ACC112 (cell line): Measurements from ENCODE around the gene CYP27A1.

ENCODE experiments used
- H2AFZ ChIP-seq: fragments of 200-600 bp; sonication (generic); one replicate; pipeline ENCODE4 v1.6.0; 2017; ENCODE audit warnings: antibody characterized with exemption, low read length; ENCODE audit not compliant: unreplicated experiment
- H3K27ac ChIP-seq: fragments of 200-600 bp; sonication (generic); 2 replicates; pipeline ENCODE4 v1.5.1; 2014; ENCODE audit warnings: low read depth, mild to moderate bottlenecking, antibody characterized with exemption, low read length, moderate library complexity
- H3K27me3 ChIP-seq: fragments of 200-600 bp; sonication (generic); 2 replicates; pipeline ENCODE4 v1.6.1; 2014; ENCODE audit warnings: mild to moderate bottlenecking, antibody characterized with exemption, low read length, moderate library complexity, mixed read lengths; ENCODE audit not compliant: insufficient read depth
- H3K36me3 ChIP-seq: fragments of 200-600 bp; sonication (generic); 2 replicates; pipeline ENCODE4 v1.6.1; 2016; ENCODE audit warnings: mild to moderate bottlenecking, antibody characterized with exemption, low read length, moderate library complexity, mixed read lengths; ENCODE audit not compliant: insufficient read depth
- H3K4me1 ChIP-seq: fragments of 200-600 bp; sonication (generic); one replicate; pipeline ENCODE4 v1.6.1; 2016; ENCODE audit warnings: low read length, mixed read lengths; ENCODE audit not compliant: insufficient read depth, unreplicated experiment, control insufficient read depth
- H3K4me3 ChIP-seq: fragments of 200-600 bp; sonication (generic); 2 replicates; pipeline ENCODE4 v1.5.1; 2014; ENCODE audit warnings: mild to moderate bottlenecking, low read depth, low read length
- H3K79me2 ChIP-seq: fragments of 200-600 bp; sonication (generic); one replicate; pipeline ENCODE4 v1.6.0; 2016; ENCODE audit warnings: low read length; ENCODE audit not compliant: control insufficient read depth, unreplicated experiment, insufficient read depth

Gene CYP27A1

GRCh38 chr2:218773881-218774280 is 8.1 kb upstream of the CYP27A1 start:
- Histone ChIP-seq H3K79me2 (no peaks in the 10 kb centered on the region), H3K27ac (no peak overlapping the region), H3K27me3 (no peaks in the 10 kb centered on the region), H2AFZ (no peak overlapping the region), H3K36me3 (peaks cover 12% of the 10 kb centered on the region; the same call in 1 of the 2 replicates), H3K4me1 (no peaks in the 10 kb centered on the region), H3K4me3 (no peak overlapping the region)

GRCh38 chr2:218776488-218776887 is 5.5 kb upstream of the CYP27A1 start:
- Histone ChIP-seq H3K79me2 (no peaks in the 10 kb centered on the region), H3K4me3 (no peak overlapping the region), H2AFZ (no peak overlapping the region), H3K27ac (no peak overlapping the region), H3K4me1 (peaks cover 6% of the 10 kb centered on the region), H3K36me3 (peaks cover 12% of the 10 kb centered on the region; the same call in 1 of the 2 replicates), H3K27me3 (no peaks in the 10 kb centered on the region)

- H3K36me3 ChIP-seq = peaks cover 12% of the 10 kb centered on the region; the same call in 1 of the 2 replicates
- no peak overlapping the region for H3K27ac ChIP-seq
- H3K4me3 ChIP-seq = no peak overlapping the region
- peaks cover 6% of the 10 kb centered on the region for H3K4me1 ChIP-seq
- no peaks in the 10 kb centered on the region for H3K79me2 ChIP-seq
- H3K27me3 ChIP-seq = no peaks in the 10 kb centered on the region
- no peak overlapping the region for H2AFZ ChIP-seq
Measured at GRCh38 chr2:218777276-218777990, 4.5 kb upstream of the CYP27A1 start.

- Histone ChIP-seq H2AFZ (no peak overlapping the region), H3K4me3 (no peak overlapping the region), H3K36me3 (peaks cover 6% of the 10 kb centered on the region; the same call in 1 of the 2 replicates)
Measured at GRCh38 chr2:218780046-218780445, 1.9 kb upstream of the CYP27A1 start.

GRCh38 chr2:218780851-218781690 is 876 bp upstream of the CYP27A1 start:
- Histone ChIP-seq H3K27me3 (no peaks in the 10 kb centered on the region), H2AFZ (peak overlapping the region; percentile 66), H3K27ac (no peak overlapping the region), H3K4me3 (peak overlapping the region; percentile 74), H3K4me1 (peaks cover 6% of the 10 kb centered on the region), H3K36me3 (peaks cover 5% of the 10 kb centered on the region; the same call in 1 of the 2 replicates), H3K79me2 (no peaks in the 10 kb centered on the region)

More at GRCh38 chr2:218780046-218780445, 1.9 kb upstream of the CYP27A1 start:
- no peak overlapping the region for H3K27ac ChIP-seq
- peaks cover 6% of the 10 kb centered on the region for H3K4me1 ChIP-seq
- H3K79me2 ChIP-seq = no peaks in the 10 kb centered on the region
- H3K27me3 ChIP-seq = no peaks in the 10 kb centered on the region

- no peak overlapping the region for H3K27ac ChIP-seq
- no peaks in the 10 kb centered on the region for H3K27me3 ChIP-seq
- no peak overlapping the region for H2AFZ ChIP-seq
- peaks cover 6% of the 10 kb centered on the region for H3K4me1 ChIP-seq
- H3K79me2 ChIP-seq = no peaks in the 10 kb centered on the region
- H3K4me3 ChIP-seq = peak overlapping the region; percentile 74
- no peaks in the 10 kb centered on the region for H3K36me3 ChIP-seq
Measured at GRCh38 chr2:218782528-218782844, 539 bp downstream of the CYP27A1 start.

- H3K27me3 ChIP-seq = no peaks in the 10 kb centered on the region
- H3K27ac ChIP-seq = no peak overlapping the region
- H3K4me1 ChIP-seq = peaks cover 10% of the 10 kb centered on the region
- H3K79me2 ChIP-seq = no peaks in the 10 kb centered on the region
- no peak overlapping the region for H2AFZ ChIP-seq
- H3K36me3 ChIP-seq = no peaks in the 10 kb centered on the region
- no peak overlapping the region for H3K4me3 ChIP-seq
Measured at GRCh38 chr2:218783688-218784087, 1.7 kb downstream of the CYP27A1 start.

GRCh38 chr2:218785103-218785502 is 3.2 kb downstream of the CYP27A1 start:
- Histone ChIP-seq H2AFZ (no peak overlapping the region), H3K79me2 (no peaks in the 10 kb centered on the region), H3K4me1 (peaks cover 10% of the 10 kb centered on the region), H3K27ac (no peak overlapping the region), H3K27me3 (no peaks in the 10 kb centered on the region), H3K36me3 (no peaks in the 10 kb centered on the region), H3K4me3 (no peak overlapping the region)

GRCh38 chr2:218786133-218786532 is 4.2 kb downstream of the CYP27A1 start:
- Histone ChIP-seq H3K79me2 (no peaks in the 10 kb centered on the region), H3K4me3 (no peak overlapping the region), H3K36me3 (no peaks in the 10 kb centered on the region), H3K27me3 (no peaks in the 10 kb centered on the region), H3K27ac (no peak overlapping the region), H3K4me1 (peaks cover 8% of the 10 kb centered on the region), H2AFZ (no peak overlapping the region)

- no peaks in the 10 kb centered on the region for H3K79me2 ChIP-seq
- no peak overlapping the region for H3K4me3 ChIP-seq
- H2AFZ ChIP-seq = no peak overlapping the region
- H3K27me3 ChIP-seq = no peaks in the 10 kb centered on the region
- H3K27ac ChIP-seq = no peak overlapping the region
- peaks cover 5% of the 10 kb centered on the region for H3K4me1 ChIP-seq
- no peaks in the 10 kb centered on the region for H3K36me3 ChIP-seq
Measured at GRCh38 chr2:218788529-218789255, 6.7 kb downstream of the CYP27A1 start.
